HG03280 (cell line): Measurements from ENCODE around the gene MPI.
"Not testable (repeated sequence)": the region's sequence is repeated elsewhere in the genome, so short reads cannot be mapped to it uniquely, and the experiment has no call there.

Experiments
- ATAC-seq: cut with Tn5 transposase; IDR thresholded peaks from one replicate; pipeline ENCODE4 v1.9.1; 2021; ENCODE audit warnings: mild to moderate bottlenecking, moderate library complexity; ENCODE audit not compliant: unreplicated experiment

MPI gene

GRCh38 chr15:74863239-74864056 is 26.4 kb upstream of the MPI start:
- no peak for ATAC-seq

DNA sequence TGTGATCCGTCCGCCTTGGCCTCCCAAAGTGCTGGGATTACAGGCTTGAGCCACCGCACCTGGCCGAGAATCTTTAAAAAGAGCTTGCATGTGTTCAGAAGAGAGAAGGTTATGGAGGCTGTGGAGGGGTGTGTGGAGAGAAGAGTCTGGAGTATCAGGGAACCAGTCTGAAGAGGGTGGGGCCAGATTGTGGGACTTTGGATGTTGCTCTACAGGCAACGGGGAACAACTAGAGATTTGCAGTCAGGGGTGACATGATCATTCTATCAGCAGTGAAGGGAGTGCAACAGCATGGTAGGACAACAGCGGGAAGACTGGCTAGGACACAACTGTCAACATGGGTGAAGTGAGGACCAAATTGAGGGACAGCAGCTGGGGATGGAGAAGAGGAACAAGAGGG is 25.5 kb upstream of the MPI start:
- no peak for ATAC-seq

DNA sequence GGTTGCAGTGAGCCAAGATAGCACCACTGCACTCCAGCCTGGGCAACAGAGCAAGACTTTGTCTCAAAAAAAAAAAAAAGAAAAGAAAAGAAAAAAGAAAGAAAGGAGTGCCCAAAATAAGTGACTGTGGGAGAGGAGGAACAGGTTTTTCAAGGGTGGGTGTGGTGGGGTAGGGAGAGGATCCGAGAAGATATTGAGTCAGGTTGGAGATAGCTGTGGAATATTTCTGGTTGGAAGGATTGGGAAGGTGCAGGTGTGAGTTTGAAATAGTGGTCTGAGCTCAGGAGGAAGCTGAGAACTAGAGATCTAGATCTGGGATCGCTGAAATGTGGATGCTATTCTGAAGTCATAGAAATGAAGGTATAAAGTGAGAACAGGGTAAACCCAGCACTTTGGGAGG is 24.5 kb upstream of the MPI start:
- no peak for ATAC-seq

GRCh38 chr15:74866090-74866489 is 23.8 kb upstream of the MPI start:
- no peak for ATAC-seq

GRCh38 chr15:74867466-74868038 is 22.3 kb upstream of the MPI start:
- ATAC-seq = no peak

GRCh38 chr15:74868059-74868458 is 21.8 kb upstream of the MPI start:
- ATAC-seq = no peak

DNA sequence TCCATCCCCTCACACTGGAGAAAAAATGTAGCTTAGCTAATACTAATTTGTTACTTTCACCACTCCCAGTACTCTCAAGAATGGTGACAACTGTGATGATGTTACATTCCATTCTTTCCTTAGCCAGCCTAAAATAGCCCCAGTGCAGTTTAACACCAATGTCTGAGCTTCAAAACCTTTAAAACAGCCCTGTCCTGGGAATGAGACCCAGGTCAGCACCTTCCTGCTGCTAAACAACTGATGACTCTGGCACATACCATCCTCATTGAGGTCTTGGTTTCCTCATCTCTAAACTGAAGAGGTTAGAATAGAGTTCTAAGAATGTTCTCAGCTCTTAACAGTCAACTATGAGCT is 20.5 kb upstream of the MPI start:
- ATAC-seq = no peak

- peak; percentile 37 for ATAC-seq
These were observed 20.0 kb upstream of the MPI start for GRCh38 chr15:74869726-74870407.

GRCh38 chr15:74870436-74871215 is 19.2 kb upstream of the MPI start:
- ATAC-seq = no peak

DNA sequence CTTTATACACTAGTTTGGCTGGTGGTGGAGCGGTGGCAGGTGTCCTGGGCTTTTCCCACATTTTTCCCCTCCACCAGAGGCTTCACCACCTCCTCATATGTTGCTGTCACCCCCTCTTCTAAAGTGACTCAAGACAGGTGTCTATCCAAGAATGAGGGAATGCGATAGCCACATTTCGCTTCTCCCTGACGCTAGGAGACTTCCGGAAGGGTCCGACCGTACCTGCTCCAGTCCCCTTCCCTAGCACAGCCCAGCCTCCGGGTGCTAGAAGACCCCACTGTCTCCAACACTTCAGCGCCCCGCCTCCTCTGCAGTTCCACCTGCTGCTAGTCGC is 17.2 kb upstream of the MPI start:
- no peak for ATAC-seq

GRCh38 chr15:74873036-74873755 is 16.6 kb upstream of the MPI start, which contains the start of gene SCAMP2:
Gene SCAMP2, minus strand, starts transcription at chr15:74873365. Its CDS starts 110 bp downstream, at chr15:74873255.
- peak; percentile 84 for ATAC-seq

- no peak for ATAC-seq
These were observed 16.0 kb upstream of the MPI start for GRCh38 chr15:74873756-74874424.

- ATAC-seq = no peak
These were observed 11.6 kb upstream of the MPI start for GRCh38 chr15:74878273-74878672.

DNA sequence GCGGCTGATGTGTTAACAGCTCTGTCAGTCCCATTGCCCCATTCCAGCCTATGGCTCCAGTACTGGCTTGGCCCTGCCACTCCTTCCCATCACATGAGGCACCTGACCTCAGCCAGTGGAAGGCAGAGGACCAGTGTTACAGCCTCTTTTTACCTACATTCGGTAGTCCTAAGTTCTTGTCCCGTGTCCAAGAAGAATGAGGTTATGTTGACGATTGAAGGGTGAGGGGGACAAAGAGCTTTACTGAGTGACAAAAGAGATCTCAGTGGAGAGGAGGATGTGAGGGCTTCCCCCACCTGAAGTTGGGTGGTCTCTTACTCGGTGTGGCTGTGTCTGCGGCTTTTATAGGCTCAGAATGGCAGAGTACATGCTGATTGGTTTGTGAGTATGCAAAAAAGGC is 7.3 kb upstream of the MPI start:
- no peak for ATAC-seq

- no peak for ATAC-seq
These were observed 5.2 kb upstream of the MPI start for GRCh38 chr15:74884428-74885223.

DNA sequence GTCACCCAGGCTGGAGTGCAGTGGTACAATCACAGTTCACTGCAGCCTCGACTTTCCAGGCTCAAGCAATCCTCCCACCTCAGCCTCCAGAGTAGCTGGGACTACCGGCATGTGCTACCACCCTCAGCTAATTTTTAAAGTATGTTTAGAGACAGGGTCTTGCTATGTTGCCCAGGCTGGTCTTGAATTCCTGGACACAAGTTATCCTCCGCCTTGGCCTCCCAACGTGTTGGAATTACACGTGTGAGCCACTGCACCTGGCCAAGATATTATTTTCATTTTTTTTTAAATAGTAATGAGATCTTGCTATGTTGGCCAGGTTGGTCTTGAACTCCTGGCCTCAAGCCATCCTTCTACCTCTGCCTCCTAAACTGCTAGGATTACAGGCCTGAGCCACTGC is 4.4 kb upstream of the MPI start:
- ATAC-seq = no peak

GRCh38 chr15:74887537-74888193 is 2.2 kb upstream of the MPI start:
- ATAC-seq = not testable (repeated sequence)

DNA sequence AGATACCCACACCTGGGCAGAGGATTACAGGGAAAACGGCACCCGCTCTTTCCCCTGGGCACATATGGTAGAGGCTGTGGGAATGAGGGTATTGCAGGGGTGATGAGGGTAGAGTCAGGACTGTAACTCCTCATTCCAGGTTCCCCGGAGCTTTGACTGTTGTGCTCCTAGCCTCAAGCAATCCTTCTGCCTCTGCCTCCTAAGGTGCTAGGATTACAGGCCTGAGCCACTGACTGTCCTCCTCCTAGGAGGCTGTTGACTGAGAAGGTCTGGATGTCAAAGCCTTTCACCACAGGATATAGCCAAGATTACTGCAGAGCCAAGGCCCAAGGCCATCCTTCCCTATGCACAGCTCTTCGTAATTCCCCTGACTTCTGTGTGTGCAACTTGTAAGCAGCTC is 1.1 kb upstream of the MPI start:
- no peak for ATAC-seq

DNA sequence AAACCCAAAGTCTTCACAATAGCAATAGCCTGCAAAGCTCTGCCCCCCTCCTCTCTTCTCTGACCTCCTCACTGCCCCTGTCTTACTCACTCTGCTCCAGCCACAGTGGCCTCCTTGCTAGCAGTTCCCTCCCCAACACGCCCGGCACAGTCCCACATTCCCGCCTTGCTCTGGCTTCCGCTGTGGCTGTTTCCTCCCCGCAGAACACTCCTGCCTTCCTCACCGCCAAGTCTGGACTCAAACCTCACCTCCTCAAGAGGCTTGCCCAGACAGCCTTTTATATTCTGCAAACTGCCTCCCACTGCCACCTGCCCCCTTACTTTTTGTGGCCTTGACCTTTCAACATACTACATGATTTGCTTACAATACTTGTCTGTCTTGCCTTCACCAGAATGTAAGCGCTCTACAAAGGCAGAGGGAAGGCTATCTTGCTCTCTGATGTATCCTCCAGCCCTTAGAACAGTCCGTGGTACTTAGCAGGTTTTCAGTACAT is 406 bp upstream of the MPI start:
- ATAC-seq = peak; percentile 10
